ENCODE measurements around the gene CCSER1.

DNA sequence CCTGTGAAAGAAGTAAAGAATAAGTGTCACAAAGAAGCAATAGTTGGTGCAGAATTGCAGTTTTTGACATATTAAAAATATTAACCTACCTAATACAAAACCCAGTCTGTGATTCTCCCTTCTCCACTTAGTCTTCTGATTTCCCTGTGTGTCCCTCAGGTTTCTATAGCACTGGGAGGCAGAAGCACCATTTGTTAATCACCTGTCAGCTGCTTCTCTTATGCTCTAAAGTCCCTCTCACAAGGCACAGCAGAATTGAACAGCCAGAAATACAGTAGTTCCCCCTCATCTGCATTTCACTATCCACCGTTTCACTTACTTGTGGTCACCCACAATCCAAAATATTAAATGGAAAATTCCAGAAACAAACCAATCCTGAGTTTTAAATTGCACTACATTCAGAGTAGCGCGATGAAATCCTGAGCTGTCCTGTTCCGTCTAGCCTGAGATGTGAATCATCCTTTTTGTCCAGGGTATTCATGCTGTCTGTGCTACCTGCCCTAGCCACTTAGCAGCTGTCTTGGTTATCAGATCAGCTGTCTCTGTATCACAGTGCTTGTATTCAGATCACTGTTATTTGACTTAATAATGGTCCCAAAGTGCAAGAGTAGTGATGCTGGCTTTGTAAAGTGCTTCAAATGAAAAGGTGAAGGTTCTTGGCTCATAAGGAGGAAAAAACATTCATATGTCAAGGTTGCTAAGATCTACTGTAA lies 1192.5 kb downstream of the CCSER1 start:
- TF ChIP-seq POLR2A (IDR thresholded peaks at IDR 0.05) (no peak), POLR2AphosphoS5 (IDR thresholded peaks at IDR 0.05) (no peak)
- TF ChIP-seq, protein P1, sequence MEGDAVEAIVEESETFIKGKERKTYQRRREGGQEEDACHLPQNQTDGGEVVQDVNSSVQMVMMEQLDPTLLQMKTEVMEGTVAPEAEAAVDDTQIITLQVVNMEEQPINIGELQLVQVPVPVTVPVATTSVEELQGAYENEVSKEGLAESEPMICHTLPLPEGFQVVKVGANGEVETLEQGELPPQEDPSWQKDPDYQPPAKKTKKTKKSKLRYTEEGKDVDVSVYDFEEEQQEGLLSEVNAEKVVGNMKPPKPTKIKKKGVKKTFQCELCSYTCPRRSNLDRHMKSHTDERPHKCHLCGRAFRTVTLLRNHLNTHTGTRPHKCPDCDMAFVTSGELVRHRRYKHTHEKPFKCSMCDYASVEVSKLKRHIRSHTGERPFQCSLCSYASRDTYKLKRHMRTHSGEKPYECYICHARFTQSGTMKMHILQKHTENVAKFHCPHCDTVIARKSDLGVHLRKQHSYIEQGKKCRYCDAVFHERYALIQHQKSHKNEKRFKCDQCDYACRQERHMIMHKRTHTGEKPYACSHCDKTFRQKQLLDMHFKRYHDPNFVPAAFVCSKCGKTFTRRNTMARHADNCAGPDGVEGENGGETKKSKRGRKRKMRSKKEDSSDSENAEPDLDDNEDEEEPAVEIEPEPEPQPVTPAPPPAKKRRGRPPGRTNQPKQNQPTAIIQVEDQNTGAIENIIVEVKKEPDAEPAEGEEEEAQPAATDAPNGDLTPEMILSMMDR (IDR thresholded peaks at IDR 0.05), result no peak
